SK-N-MC (cell line): ENCODE measurements around the gene ANP32E.

ENCODE experiments used
- EZH2 ChIP-seq: fragments of 200-600 bp; sonication (generic); IDR thresholded peaks from one replicate; pipeline ENCODE4 v1.6.1; 2017; ENCODE audit warnings: antibody characterized with exemption
- FOXP2 ChIP-seq: optimal IDR thresholded peaks from 2 replicates; pipeline ENCODE3; 2011; ENCODE audit warnings: mild to moderate bottlenecking, moderate library complexity; ENCODE audit not compliant: insufficient read depth; ENCODE audit errors: extremely low read length, control extremely low read depth
- POLR2AphosphoS5 ChIP-seq: IDR thresholded peaks from 2 replicates; pipeline ENCODE4 v1.6.1; 2012; ENCODE audit warnings: mild to moderate bottlenecking, low read depth, low read length, borderline replicate concordance

DNA sequence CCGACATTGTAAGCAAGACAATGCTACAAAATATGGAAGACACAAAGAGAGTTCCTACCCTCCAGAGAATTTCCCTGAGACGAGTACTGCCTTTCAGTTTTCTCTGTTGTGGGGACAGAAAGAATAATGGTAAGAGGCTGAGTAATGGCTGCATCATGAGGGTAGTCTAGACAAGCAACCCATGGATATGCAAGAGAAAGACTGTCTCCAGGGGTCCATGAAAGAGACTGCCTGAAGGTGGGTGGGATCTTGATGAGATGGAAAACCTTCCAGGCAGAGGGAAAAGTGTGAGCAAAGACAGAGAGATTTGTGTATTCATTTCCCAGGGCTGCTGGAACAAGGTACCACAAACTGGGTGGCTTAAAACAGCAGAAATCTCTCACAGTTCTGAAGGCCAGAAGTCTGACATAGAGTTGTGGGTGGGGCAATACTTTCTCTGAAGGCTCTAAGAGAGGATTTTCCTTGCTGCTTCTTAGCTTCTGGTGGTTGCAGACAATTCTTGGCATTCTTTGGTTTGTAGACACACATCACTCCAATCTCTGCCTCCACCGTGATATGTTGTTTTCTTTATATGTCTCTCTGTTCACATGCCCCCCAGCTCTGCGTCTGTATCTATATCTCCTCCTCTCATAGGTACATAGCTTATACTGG is 41.4 kb downstream of the ANP32E start:
- TF ChIP-seq POLR2AphosphoS5: no peak
- no peak for TF ChIP-seq EZH2
- TF ChIP-seq FOXP2: no peak
